ENCODE results near the gene PDK1.

DNA sequence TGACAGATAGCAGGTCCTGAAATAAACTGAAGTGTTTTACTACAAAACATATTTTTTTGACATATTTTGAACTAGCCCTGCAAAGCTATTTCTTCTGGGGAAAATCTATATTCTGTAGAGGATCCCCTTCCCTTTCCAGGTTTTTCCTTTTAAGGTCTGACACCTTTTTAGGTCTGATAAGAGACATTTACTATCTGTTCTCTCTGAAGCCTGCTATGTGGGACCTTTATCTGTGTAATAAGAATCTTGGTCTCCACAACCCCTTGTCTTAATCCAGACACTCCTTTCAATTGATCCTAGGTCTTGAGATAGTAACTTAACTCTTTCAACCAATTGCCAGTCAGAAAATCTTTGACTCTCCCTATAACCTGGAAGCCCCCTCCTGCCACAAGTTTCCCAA is 5.5 kb upstream of the PDK1 start:
- TF ChIP-seq FOXM1 (IDR thresholded peaks at IDR 0.05; ENCODE audit: borderline replicate concordance) (no peak), SP1 (IDR thresholded peaks at IDR 0.05) (no peak), ELF4 (IDR thresholded peaks at IDR 0.05) (no peak), FOXA1 (IDR thresholded peaks at IDR 0.05) (no peak), CTBP1 (IDR thresholded peaks at IDR 0.05; ENCODE audit: borderline replicate concordance) (no peak), HDGF (IDR thresholded peaks at IDR 0.05; ENCODE audit: borderline replicate concordance) (no peak), ZNF384 (IDR thresholded peaks at IDR 0.05) (no peak), NFRKB (IDR thresholded peaks at IDR 0.05) (no peak), ARNT (IDR thresholded peaks at IDR 0.05) (no peak), FOXK2 (IDR thresholded peaks at IDR 0.05) (no peak), SUZ12 (IDR thresholded peaks at IDR 0.05) (no peak), TARDBP (IDR thresholded peaks at IDR 0.05) (no peak), BHLHE40 (IDR thresholded peaks at IDR 0.05; ENCODE audit: borderline replicate concordance) (no peak), L3MBTL2 (conservative IDR thresholded peaks at IDR 0.05) (no peak)
